ENCODE data around the gene ANO9.

- TF ChIP-seq POLR2A (IDR thresholded peaks at IDR 0.05) (no peak), CTCF (IDR thresholded peaks at IDR 0.05) (no peak)
Observed at GRCh38 chr11:465896-466530, 24.2 kb upstream of the ANO9 start.
